Ovary (tissue), 9 donors: Measurements from ENCODE around the gene ATF6. TPM values are rescaled to one million over a fixed set of nuclear protein-coding genes. Genes with fewer than 3 reads are reported as not detected.

Source experiments
- DNase-seq, 5 donors: peaks; one replicate each; pipeline ENCODE4 v3.0.0-alpha.2; 2019 to 2020
- H3K27ac ChIP-seq, 2 donors: fragments of 200-600 bp; one replicate each; pipeline versions ENCODE4 v1.5.1 to v1.8.0; 2019 to 2022
- H3K27me3 ChIP-seq: fragments of 200-600 bp; one replicate; pipeline ENCODE4 v1.8.0; 2022
- H3K36me3 ChIP-seq: fragments of 200-600 bp; sonication (generic); one replicate; pipeline ENCODE4 v1.5.1; 2019
- H3K4me1 ChIP-seq: one replicate; pipeline ENCODE4 v1.8.1; 2013; ENCODE audit warnings: mild to moderate bottlenecking, moderate library complexity; ENCODE audit not compliant: insufficient read depth
- H3K4me3 ChIP-seq: fragments of 200-600 bp; sonication (generic); one replicate; pipeline ENCODE4 v1.5.1; 2017
- H3K9me3 ChIP-seq, 2 donors: fragments of 200-600 bp in 1 of 2; sonication (generic) in 1 of 2; one replicate each; pipeline versions ENCODE4 v1.5.1 to v1.8.1; 2013 to 2019; ENCODE audit warnings: mild to moderate bottlenecking in 1 of 2, moderate library complexity in 1 of 2
- CTCF ChIP-seq, 3 donors: fragments of 450-650 bp in 2 of 3; fragments of 200-600 bp in 1 of 3; IDR thresholded peaks; one replicate each; pipeline versions ENCODE4 v1.5.1 to v1.8.0; 2016 to 2022; ENCODE audit warnings: antibody characterized with exemption in 3 of 3, mild to moderate bottlenecking in 1 of 3
- EP300 ChIP-seq: sonication (generic); formaldehyde crosslinking; IDR thresholded peaks from one replicate; pipeline ENCODE4 v1.6.1; 2017; ENCODE audit warnings: antibody characterized with exemption
- POLR2A ChIP-seq: fragments of 450-650 bp; IDR thresholded peaks from one replicate; pipeline ENCODE4 v1.6.1; 2017; ENCODE audit warnings: antibody characterized with exemption, mild to moderate bottlenecking, moderate library complexity
- WGBS, 3 donors: extraction: QIAGEN DNeasy Blood & Tissue Kit in 1 of 3; methylation state at CpG; one replicate each; pipeline versions ENCODE4 v1.1.5 to v1.1.7; 2013 to 2017; 5-methylcytosine and 5-hydroxymethylcytosine counted together
- intact Hi-C, 4 donors: fragments of 100-400 bp; cut with DNase I; formaldehyde crosslinking; loops; one replicate each; pipeline versions ENCODE4 v1.11.0 to v1.15.1; 2022 to 2023
- polyA plus RNA-seq, 2 donors: library from polyadenylated mRNA; stranded (reverse); fragments of 200-250 nt in 1 of 2; fragments of 350-450 nt in 1 of 2; fragmentation: Illumina TruSeq in 1 of 2; extraction: RNeasy Lipid Tissue Mini Kit (QIAGEN cat#74804) in 1 of 2; gene quantifications; one replicate each; pipeline ENCODE4 v1.2.3, GENCODE V29; 2013 to 2014
- total RNA-seq, 7 donors: library from RNA; depleted of rRNA in 2 of 7; stranded (reverse); fragments of >200 nt in 2 of 7; fragmentation: NEBNext Ultra II Directional in 3 of 7; extraction: Animal tissue kit (Norgen Biotek cat#: 25700) in 3 of 7; gene quantifications; one replicate each; pipeline versions ENCODE4 v1.1.0 to v1.2.4, GENCODE V29; 2016 to 2023
- donor health status: DM: no; HTN: no; CAD: no; lungs with moderate emphysema.
- donor health status: DM: no; HTN: no; CAD: no.
- donor health status: Bipolar disorder and iron deficiency.
- donor health status: DM: yes; HTN: yes; CAD: no.
- donor health status: DM: no; HTN: no; CAD: no.
- donor health status: DM: yes; HTN: yes; CAD: no.

ATF6 gene
- total and polyA plus RNA-seq, 9 donors, result 7.9 to 31.3 (median 23.4) TPM

- Histone ChIP-seq H3K9me3 (no peaks in the 10 kb centered on the region), H3K36me3 (no peaks in the 10 kb centered on the region), H3K27ac (no peak overlapping the region), H3K4me1 (peaks cover 7% of the 10 kb centered on the region), H3K4me3 (no peak overlapping the region), H3K27me3 (no peaks in the 10 kb centered on the region)
- TF ChIP-seq EP300, result no peak
- no peak for TF ChIP-seq POLR2A
- TF ChIP-seq CTCF (IDR thresholded peaks at IDR 0.05), result no peak
- no peak for DNase-seq
- 21 to 45% (median 31%) methylated on average over 6 of the region's 6 CpGs for WGBS, 3 donors
- intact Hi-C loops, result loop anchor here in 1 of 4 donors (10.0 kb wide), 1 partner anchor 263 kb away; no protein-coding TSS in a partner anchor
Measured at GRCh38 chr1:161747801-161748200, 18.3 kb upstream of the ATF6 start.

GRCh38 chr1:161749509-161750407 is 16.4 kb upstream of the ATF6 start, which contains the start of gene DUSP12:
Gene DUSP12, plus strand, starts transcription at chr1:161749786. Its CDS starts 16 bp downstream, at chr1:161749802.
- Histone ChIP-seq H3K36me3 (no peaks in the 10 kb centered on the region), H3K27ac (peak within 1 kb of the TSS; percentile 42 to 70), H3K4me1 (peaks cover 7% of the 10 kb centered on the region), H3K4me3 (peak within 1 kb of the TSS; percentile 97), H3K27me3 (no peaks in the 10 kb centered on the region), H3K9me3 (no peaks in the 10 kb centered on the region)
- intact Hi-C loops, result loop anchor here in 1 of 4 donors (10.0 kb wide), 1 partner anchor 265 kb away; no protein-coding TSS in a partner anchor
- DNase-seq, result peak; percentile 89 to 93 (median 90)
- 0 to 1% (median 0%) methylated on average over 65 of the region's 65 CpGs for WGBS, 3 donors
- no peak for TF ChIP-seq CTCF (IDR thresholded peaks at IDR 0.05)
- TF ChIP-seq POLR2A, result peak; percentile 26
- no peak for TF ChIP-seq EP300

- peaks cover 2% of the 10 kb centered on the region for H3K4me1 ChIP-seq
- DNase-seq, result no peak
- intact Hi-C loops, result no loop called here
- H3K9me3 ChIP-seq, result no peaks in the 10 kb centered on the region
- H3K4me3 ChIP-seq, result no peak overlapping the region
- 75 to 78% (median 77%) methylated on average over 7 of the region's 7 CpGs for WGBS, 3 donors
- TF ChIP-seq CTCF (IDR thresholded peaks at IDR 0.05), result peak in 1 of 3 donors; percentile 11
- TF ChIP-seq POLR2A, result no peak
- no peak for TF ChIP-seq EP300
- H3K27me3 ChIP-seq, result no peaks in the 10 kb centered on the region
- no peak overlapping the region for H3K27ac ChIP-seq
- no peaks in the 10 kb centered on the region for H3K36me3 ChIP-seq
Measured at GRCh38 chr1:161763522-161764098, 2.5 kb upstream of the ATF6 start.

- no peaks in the 10 kb centered on the region for H3K36me3 ChIP-seq
- H3K27ac ChIP-seq, result no peak overlapping the region
- WGBS, 3 donors, result 91 to 94% (median 92%) methylated on average over 5 of the region's 5 CpGs
- no peaks in the 10 kb centered on the region for H3K27me3 ChIP-seq
- H3K9me3 ChIP-seq, result no peaks in the 10 kb centered on the region
- TF ChIP-seq CTCF (IDR thresholded peaks at IDR 0.05) (no peak), POLR2A (no peak), EP300 (no peak)
- H3K4me3 ChIP-seq, result no peak overlapping the region
- no peak for DNase-seq
- peaks cover 4% of the 10 kb centered on the region for H3K4me1 ChIP-seq
- intact Hi-C loops, result no loop called here
Measured at GRCh38 chr1:161768461-161768860, 2.3 kb downstream of the ATF6 start.
